Body of pancreas (tissue), 4 donors: ENCODE results near the gene PARM1. TPM values are rescaled to one million over a fixed set of nuclear protein-coding genes. Genes with fewer than 3 reads are reported as not detected.
A peak's percentile ranks its signal among the peaks of the same experiment; 100 is the strongest.

ENCODE experiments used
- ATAC-seq: fragments of 150-250 bp; one replicate; pipeline ENCODE4 v1.9.1; 2016
- DNase-seq, 4 donors: peaks; one replicate each; pipeline ENCODE4 v3.0.0-alpha.2; 2019
- H3K27ac ChIP-seq, 4 donors: fragments of 200-600 bp; sonication (generic); 1 replicate in 3 of 4; 2 replicates in 1 of 4; pipeline versions ENCODE4 v1.5.1 to v1.6.1; 2016 to 2019; ENCODE audit warnings: mild to moderate bottlenecking in 1 of 4, mixed read lengths in 1 of 4, moderate library complexity in 1 of 4
- H3K27me3 ChIP-seq, 2 donors: fragments of 200-600 bp; sonication (generic); one replicate each; pipeline ENCODE4 v1.6.0; 2016; ENCODE audit warnings: mild to moderate bottlenecking in 1 of 2
- H3K36me3 ChIP-seq, 2 donors: fragments of 200-600 bp; sonication (generic); replicated peaks in 1 of 2; 2 replicates each; pipeline ENCODE4 v1.5.1; 2016; ENCODE audit warnings: low read depth in 2 of 2; ENCODE audit not compliant: insufficient read depth in 1 of 2
- H3K4me1 ChIP-seq: fragments of 200-600 bp; sonication (generic); one replicate; pipeline ENCODE4 v1.6.0; 2016
- H3K4me3 ChIP-seq, 2 donors: fragments of 200-600 bp; sonication (generic); 1 replicate in 1 of 2; 2 replicates in 1 of 2; pipeline ENCODE4 v1.5.1; 2016 to 2019
- H3K9me3 ChIP-seq, 3 donors: fragments of 200-600 bp; sonication (generic); 1 replicate in 2 of 3; 2 replicates in 1 of 3; pipeline ENCODE4 v1.5.1; 2016
- POLR2A ChIP-seq, 3 donors: fragments of 450-650 bp; IDR thresholded peaks; one replicate each; pipeline ENCODE4 v1.6.1; 2016; ENCODE audit warnings: antibody characterized with exemption in 3 of 3, mild to moderate bottlenecking in 2 of 3
- WGBS, 2 donors: methylation state at CpG; one replicate each; pipeline ENCODE4 v1.1.5; 2017; 5-methylcytosine and 5-hydroxymethylcytosine counted together
- intact Hi-C: fragments of 100-400 bp; cut with DNase I; formaldehyde crosslinking; loops from one replicate; pipeline ENCODE4 v1.15.1; 2023
- total RNA-seq, 2 donors: library from RNA; depleted of rRNA; stranded (reverse); fragments of >200 nt; gene quantifications; one replicate each; pipeline ENCODE4 v1.1.0, GENCODE V29; 2016
- TF ChIP-seq, protein P1 (sequence below), 7 experiments: fragments of 450-650 bp in 4 of 7; fragments of 200-600 bp in 3 of 7; sonication (generic) in 3 of 7; IDR thresholded peaks; one replicate each; pipeline ENCODE4 v1.5.1; 2016 to 2019; ENCODE audit warnings: antibody characterized with exemption in 7 of 7

PARM1 gene
- total RNA-seq, 2 donors from 2014 or later, result 21.0 to 28.7 TPM

DNA sequence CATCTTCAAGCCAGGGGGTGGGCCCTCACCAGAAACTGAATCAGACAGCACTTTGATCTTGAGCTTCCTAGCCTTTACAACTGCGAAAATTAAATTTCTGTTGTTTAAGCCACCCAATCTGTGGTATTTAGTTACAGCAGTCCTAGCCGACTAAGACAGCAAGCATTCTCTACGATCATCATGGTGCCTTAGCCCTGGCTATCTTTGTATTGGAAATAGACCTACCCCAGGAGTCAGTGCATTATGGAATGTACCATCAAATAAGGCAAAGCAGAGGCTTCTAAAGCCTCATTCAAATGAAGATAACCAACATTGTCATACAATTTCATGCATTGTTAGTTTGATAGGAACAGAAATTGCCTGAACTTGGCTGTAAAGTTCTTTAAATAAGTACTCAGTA is 75.0 kb downstream of the PARM1 start:
- H3K4me1 ChIP-seq, result peaks cover 25% of the 10 kb centered on the region
- WGBS, 2 donors, result 92 to 97% methylated on average over 3 of the region's 3 CpGs
- no peak for TF ChIP-seq POLR2A (IDR thresholded peaks at IDR 0.05)
- TF ChIP-seq, protein P1, sequence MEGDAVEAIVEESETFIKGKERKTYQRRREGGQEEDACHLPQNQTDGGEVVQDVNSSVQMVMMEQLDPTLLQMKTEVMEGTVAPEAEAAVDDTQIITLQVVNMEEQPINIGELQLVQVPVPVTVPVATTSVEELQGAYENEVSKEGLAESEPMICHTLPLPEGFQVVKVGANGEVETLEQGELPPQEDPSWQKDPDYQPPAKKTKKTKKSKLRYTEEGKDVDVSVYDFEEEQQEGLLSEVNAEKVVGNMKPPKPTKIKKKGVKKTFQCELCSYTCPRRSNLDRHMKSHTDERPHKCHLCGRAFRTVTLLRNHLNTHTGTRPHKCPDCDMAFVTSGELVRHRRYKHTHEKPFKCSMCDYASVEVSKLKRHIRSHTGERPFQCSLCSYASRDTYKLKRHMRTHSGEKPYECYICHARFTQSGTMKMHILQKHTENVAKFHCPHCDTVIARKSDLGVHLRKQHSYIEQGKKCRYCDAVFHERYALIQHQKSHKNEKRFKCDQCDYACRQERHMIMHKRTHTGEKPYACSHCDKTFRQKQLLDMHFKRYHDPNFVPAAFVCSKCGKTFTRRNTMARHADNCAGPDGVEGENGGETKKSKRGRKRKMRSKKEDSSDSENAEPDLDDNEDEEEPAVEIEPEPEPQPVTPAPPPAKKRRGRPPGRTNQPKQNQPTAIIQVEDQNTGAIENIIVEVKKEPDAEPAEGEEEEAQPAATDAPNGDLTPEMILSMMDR (IDR thresholded peaks at IDR 0.05), result no peak
- H3K4me3 ChIP-seq, result no peak overlapping the region
- DNase-seq, result no peak
- H3K36me3 ChIP-seq, result no peaks in the 10 kb centered on the region
- intact Hi-C loops, result no loop called here
- H3K27me3 ChIP-seq, result no peaks in the 10 kb centered on the region
- ATAC-seq, result no peak
- H3K27ac ChIP-seq, result no peak overlapping the region
- H3K9me3 ChIP-seq, result no peaks in the 10 kb centered on the region

DNA sequence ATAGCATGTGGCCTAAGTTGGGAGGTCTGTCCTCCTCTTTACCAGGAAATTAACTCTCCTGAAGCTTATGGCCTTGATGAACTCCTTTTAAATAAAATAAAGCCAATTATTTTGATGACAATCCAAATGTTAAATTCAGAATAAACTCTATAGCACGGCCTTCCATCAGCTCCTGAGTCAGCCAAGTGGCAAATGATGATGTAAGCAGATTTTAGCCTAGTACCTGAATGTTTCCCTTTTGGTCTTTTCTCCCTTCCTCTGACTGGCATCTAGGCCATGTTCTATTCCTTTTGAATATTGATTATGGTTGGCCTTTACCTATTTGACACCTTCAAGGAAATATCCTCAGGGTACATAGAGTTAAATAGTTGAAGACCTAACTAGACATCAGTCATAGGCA is 76.2 kb downstream of the PARM1 start:
- Histone ChIP-seq H3K27me3 (no peaks in the 10 kb centered on the region), H3K36me3 (no peaks in the 10 kb centered on the region), H3K9me3 (no peaks in the 10 kb centered on the region), H3K4me3 (no peak overlapping the region), H3K4me1 (peaks cover 17% of the 10 kb centered on the region), H3K27ac (no peak overlapping the region)
- no peak for ATAC-seq
- 81 to 84% methylated on average over 1 of the region's 1 CpG for WGBS, 2 donors
- intact Hi-C loops, result no loop called here
- TF ChIP-seq, protein P1 (IDR thresholded peaks at IDR 0.05), result no peak
- no peak for TF ChIP-seq POLR2A (IDR thresholded peaks at IDR 0.05)
- DNase-seq, result no peak

DNA sequence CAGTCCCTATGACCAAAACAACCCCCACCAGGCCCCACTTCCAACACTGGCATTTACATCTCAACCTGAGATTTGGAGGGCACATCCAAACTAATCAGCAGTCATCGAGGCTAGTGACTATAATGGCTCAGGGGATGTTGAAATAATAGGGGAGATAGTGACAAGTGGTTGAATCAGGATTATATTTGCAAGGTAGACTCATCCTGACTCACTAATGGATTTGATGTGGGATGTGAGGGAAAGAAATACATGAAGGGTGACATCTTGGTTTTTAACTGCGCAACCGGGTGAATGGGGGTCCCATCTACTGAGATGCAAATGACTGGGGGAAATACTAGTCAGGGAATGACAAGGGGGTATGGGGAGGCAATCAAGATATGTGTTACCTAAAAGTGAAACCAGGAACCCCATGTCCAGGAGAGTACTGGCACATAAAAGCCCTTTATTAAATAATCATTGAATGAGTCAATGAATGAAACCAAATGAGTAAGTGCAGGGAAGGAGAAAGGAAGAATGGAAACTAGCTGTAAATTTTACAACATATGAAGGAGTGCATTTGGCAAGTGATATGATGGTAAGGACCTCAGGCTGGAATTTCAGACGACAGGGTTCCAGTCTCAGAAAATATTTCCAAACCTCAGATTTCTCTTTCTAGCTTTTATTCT is 78.3 kb downstream of the PARM1 start:
- DNase-seq, result no peak
- Histone ChIP-seq H3K4me1 (peaks cover 8% of the 10 kb centered on the region), H3K36me3 (no peaks in the 10 kb centered on the region), H3K27me3 (no peaks in the 10 kb centered on the region), H3K4me3 (no peak overlapping the region), H3K9me3 (no peaks in the 10 kb centered on the region), H3K27ac (no peak overlapping the region)
- intact Hi-C loops, result no loop called here
- TF ChIP-seq, protein P1 (IDR thresholded peaks at IDR 0.05), result no peak
- TF ChIP-seq POLR2A (IDR thresholded peaks at IDR 0.05), result no peak
- 90 to 91% methylated on average over 4 of the region's 4 CpGs for WGBS, 2 donors
- no peak for ATAC-seq

DNA sequence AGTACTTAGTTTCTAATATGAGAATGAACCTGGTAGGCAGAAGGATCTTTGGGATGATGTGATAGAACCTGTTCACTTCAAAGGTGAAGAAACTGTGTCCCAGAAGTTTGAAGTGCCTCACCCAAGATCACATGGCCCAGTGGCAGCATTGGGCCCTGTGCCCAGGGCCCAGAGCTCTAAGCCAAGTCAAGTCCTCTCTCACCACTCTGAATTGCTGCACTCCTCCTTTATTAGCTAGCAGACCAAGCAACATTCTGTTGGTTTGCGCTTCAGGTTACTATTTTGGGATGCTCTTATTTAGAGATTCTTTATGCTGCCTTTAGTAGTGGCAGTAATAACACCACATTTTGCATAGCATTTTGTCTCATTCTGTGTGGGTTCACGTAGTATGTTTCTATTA is 82.7 kb downstream of the PARM1 start:
- Histone ChIP-seq H3K9me3 (no peaks in the 10 kb centered on the region), H3K27me3 (no peaks in the 10 kb centered on the region), H3K4me1 (peaks cover 8% of the 10 kb centered on the region), H3K27ac (no peak overlapping the region), H3K36me3 (no peaks in the 10 kb centered on the region), H3K4me3 (no peak overlapping the region)
- intact Hi-C loops, result no loop called here
- WGBS, 2 donors, result 84 to 90% methylated on average over 2 of the region's 2 CpGs
- DNase-seq, result peak in 3 of 4 donors; percentile 32 to 68 (median 40)
- ATAC-seq, result peak; percentile 71
- TF ChIP-seq POLR2A (IDR thresholded peaks at IDR 0.05), result no peak
- TF ChIP-seq, protein P1 (IDR thresholded peaks at IDR 0.05), result no peak

DNA sequence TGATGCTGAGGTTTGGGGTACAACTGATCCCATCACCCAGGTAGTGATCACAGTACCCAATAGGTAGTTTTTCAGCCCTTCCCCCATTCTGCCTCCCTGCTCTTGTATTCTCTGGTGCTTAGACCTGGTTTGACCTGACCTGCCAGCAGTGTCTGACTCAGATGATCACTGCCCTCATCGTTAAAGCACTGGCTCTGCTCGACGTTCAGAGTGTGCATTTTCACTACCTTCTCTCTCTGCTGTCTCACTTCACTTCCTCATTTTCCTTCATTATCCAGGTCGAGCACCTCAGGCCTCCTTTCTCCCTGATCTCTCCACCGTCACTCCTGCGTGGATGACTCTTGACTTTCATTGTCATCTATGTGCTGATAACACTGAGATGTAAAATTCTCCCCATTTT is 83.6 kb downstream of the PARM1 start:
- no peak for DNase-seq
- Histone ChIP-seq H3K27ac (no peak overlapping the region), H3K4me3 (no peak overlapping the region), H3K4me1 (peaks cover 8% of the 10 kb centered on the region), H3K9me3 (no peaks in the 10 kb centered on the region), H3K27me3 (no peaks in the 10 kb centered on the region), H3K36me3 (no peaks in the 10 kb centered on the region)
- ATAC-seq, result no peak
- no peak for TF ChIP-seq POLR2A (IDR thresholded peaks at IDR 0.05)
- TF ChIP-seq, protein P1 (IDR thresholded peaks at IDR 0.05), result no peak
- WGBS, 2 donors, result 63 to 81% methylated on average over 6 of the region's 6 CpGs
- intact Hi-C loops, result no loop called here
